SU-DHL-6 (cell line): ENCODE measurements around the gene B3GALT6.

Experiments used
- CTCF ChIP-seq: fragments of 200-600 bp; sonication (generic); IDR thresholded peaks from one replicate; pipeline ENCODE4 v1.5.1; 2017; ENCODE audit warnings: antibody characterized with exemption, mild to moderate bottlenecking, low read length, moderate library complexity; ENCODE audit not compliant: insufficient read depth, poor library complexity, severe bottlenecking
- EZH2phosphoT487 ChIP-seq: fragments of 200-600 bp; sonication (generic), shearing (Covaris generic); conservative IDR thresholded peaks from 2 replicates; pipeline ENCODE4 v1.6.1; 2018; ENCODE audit warnings: mild to moderate bottlenecking, antibody characterized with exemption, low read length, moderate library complexity, mixed read lengths

- TF ChIP-seq CTCF (no peak), EZH2phosphoT487 (no peak)
These were observed 15.0 kb upstream of the B3GALT6 start for GRCh38 chr1:1216770-1217620.
